HG02840 (cell line): ENCODE measurements around the gene EXOSC3.
"Not testable (repeated sequence)": the region's sequence is repeated elsewhere in the genome, so short reads cannot be mapped to it uniquely, and the experiment has no call there.

Source experiments
- ATAC-seq: cut with Tn5 transposase; IDR thresholded peaks from one replicate; pipeline ENCODE4 v1.9.1; 2021; ENCODE audit warnings: mild to moderate bottlenecking, moderate library complexity, moderate number of reproducible peaks; ENCODE audit not compliant: unreplicated experiment, low FRiP score

The EXOSC3 gene

GRCh38 chr9:37784616-37785483 is at the start of gene EXOSC3:
EXOSC3 (minus strand) TSS chr9:37785064; CDS start chr9:37785044, 20 bp downstream.
- ATAC-seq: peak; percentile 77

DNA sequence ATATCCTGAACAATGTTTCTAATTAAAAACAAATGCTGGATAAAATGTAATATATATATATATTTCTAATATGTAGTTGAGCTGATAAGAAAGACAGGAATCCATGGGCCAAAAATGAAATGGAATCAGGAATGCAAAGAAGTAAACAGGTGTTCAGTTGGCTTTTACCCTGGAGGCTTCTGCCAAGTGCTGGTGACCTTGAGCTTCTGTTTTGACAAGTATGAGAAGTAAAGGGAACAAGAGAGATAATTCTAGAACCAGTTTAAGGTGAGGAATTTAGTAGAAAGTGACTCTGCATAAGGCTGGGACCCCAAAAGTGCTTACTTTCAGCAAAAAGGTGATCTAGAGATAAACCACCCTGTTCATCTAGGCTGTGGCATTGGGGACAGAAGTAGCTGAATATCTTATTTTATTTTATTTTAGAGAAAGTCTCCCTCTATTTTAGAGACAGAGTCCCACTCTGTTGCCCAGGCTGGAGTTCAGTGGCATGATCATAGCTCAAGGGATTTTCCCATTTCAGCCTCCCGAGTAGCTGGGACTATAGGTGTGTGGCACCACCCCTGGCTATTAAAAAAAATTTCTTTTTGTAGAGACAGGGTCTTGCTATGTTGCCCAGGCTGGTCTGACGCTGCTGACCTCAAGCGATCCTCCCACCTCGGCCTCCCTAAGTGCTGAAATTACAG is 42.8 kb upstream of the EXOSC3 start:
- no peak for ATAC-seq

DNA sequence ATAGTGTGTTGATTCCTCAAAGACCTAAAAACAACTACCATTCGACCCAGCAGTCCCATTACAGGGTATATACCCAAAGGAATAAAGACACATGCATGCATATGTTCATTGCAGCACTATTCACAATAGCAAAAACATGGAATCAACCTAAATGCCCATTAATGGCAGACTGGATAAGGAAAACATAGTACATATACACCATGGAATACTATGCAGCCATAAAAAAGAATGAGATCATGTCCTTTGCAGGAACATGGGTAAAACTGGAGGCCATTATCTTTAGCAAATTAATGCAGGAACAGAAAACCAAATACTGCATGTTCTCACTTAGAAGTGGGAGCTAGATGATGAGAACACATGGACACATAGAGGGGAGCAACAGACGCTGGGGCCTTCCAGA is 40.3 kb upstream of the EXOSC3 start:
- not testable (repeated sequence) for ATAC-seq

- ATAC-seq: no peak
Measured at GRCh38 chr9:37820142-37820541, 35.3 kb upstream of the EXOSC3 start.

- ATAC-seq: no peak
Measured at GRCh38 chr9:37818849-37819248, 34.0 kb upstream of the EXOSC3 start.

GRCh38 chr9:37812773-37813379 is 28.0 kb upstream of the EXOSC3 start:
- no peak for ATAC-seq

DNA sequence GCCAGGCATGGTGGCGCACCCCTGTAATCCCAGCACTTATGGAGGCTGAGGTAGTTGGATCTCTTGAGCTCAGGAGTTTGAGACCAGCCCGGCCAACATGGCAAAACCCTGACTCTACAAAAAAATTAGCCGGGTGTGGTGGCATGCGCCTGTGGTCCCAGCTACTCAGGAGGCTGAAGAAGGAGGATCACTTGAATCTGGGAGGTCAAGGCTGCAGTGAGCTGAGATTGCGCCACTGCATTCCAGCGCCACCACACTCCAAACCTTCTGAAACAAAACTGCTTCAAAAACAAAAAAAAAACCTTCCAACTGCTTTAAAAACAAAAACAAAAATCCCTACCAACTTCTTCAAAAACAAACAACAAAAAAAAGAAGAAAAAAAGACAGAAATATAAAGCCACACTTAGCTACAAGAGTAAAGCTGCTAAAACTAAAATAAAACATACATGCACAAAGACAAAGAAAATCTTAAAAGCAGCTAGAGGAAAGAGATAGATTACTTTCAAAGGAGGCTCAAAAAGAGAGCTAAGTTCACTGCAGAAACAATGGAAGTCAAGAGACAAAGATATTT is 27.1 kb upstream of the EXOSC3 start:
- ATAC-seq: no peak

DNA sequence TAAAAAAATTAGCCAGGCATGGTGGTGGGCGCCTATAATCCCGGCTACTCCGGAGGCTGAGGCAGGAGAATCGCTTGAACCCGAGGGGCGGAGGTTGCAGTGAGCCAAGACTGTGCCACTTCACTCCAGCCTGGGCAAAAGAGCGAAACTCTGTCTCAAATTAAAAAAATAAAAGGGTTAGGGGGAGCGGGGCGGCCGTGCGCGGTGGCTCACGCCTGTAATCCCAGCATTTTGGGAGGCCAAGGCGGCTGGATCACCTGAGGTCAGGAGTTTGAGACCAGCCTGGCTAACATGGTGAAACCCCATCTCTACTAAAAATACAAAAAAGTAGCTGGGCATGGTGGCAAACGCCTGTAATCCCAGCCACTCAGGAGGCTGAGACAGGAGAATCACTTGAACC is 24.8 kb upstream of the EXOSC3 start:
- ATAC-seq: not testable (repeated sequence)

GRCh38 chr9:37806271-37806670 is 21.4 kb upstream of the EXOSC3 start:
- ATAC-seq: no peak

DNA sequence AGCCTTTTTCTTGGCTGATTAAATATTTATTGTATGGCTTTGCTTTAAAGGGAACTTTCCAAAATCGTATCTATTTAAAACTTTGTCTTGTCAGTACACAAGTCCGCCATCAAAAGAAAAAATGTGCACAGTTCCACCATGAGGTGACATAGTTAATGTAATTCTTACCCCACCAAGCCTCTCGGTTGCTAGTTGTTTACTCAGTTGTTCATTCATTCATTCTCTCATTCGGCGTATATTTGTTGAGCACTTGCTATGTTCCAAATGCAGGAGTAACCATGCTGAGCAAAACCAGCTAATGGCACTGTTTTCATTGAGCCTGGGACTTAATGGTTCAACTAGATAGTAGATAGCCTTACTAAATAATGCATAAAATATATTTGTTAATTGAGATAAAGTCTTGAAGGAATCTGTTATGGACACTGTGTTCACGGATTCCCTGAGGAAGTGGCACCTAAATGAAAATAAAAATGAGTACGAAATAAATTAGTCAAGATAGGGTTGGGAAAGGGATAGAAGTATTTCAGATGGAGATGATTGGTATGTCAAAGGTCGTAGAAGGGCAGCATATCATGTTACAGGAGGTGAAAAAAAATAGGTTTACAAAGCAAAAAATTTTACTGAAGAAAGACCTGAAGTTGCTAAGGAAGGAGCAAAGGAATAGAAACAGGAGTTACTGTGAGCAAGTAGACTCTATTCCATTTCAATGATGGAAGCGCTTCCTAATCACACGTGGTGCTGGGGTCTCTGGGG is 17.3 kb upstream of the EXOSC3 start:
- ATAC-seq: no peak

DNA sequence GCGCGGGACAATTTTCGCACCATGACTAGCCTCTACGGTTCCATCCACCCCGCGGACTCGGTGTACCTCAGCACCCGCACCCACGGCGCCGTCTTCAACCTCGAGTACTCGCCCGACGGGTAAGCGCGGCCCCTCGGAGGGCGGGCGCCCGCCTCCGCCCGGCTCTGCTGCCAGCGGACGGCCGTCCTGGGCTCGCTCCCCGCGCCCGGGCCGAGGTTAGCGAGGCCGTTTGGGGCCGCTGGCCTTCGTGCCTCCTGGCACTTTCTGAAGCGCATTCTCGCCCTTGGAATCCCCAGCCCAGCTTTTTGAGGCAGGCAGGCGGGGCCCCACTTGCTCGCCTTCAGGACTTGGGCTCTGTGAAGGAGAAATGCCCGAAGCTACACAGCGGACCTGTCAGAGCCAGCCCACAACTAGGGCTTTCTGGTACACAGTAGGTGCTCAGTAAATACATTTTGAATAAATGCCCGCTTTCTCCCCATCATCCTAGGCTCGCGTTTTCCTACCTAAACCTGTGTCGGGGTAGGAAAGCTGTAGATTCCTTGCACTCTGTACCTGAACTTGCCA is 16.5 kb upstream of the EXOSC3 start:
- peak; percentile 37 for ATAC-seq

DNA sequence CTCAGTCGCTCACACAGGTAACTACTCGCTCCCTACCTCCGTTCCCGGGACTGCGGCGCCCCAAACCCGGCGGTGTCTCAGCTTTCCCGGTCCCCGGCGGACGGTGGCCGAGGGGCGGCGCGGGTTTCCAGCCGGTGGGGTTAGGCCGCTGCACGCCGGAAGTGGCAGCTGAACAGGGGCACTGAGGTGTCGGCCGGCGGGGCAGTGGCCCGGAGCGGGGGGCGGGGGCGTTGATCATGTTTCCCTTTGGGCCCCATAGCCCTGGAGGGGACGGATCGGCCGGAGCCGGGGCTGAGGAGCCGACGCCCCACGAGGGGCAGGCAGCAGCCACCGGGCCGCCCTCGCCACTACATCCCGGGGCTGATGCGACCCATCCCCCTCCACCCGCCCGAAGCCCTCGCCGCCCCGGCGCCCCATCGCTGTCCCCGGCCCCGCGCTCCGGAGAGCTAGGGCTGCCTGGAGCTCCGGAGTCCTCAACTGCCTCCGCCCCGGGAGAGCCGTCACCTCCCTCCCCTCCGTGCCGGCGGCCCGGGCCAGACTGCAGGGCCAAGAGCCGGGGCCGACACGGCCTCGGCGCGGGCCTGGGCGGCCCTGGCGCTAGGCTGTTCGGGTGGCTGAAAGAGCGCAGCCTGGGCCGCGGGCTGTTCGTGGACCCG is 15.9 kb upstream of the EXOSC3 start, which contains the start of gene DCAF10:
Gene DCAF10, plus strand, starts transcription at position 167 of the 656 bp plus-strand sequence. Its CDS starts 70 bp downstream, at position 237.
- ATAC-seq: peak; percentile 76

GRCh38 chr9:37798677-37799076 is 13.8 kb upstream of the EXOSC3 start:
- ATAC-seq: no peak

- no peak for ATAC-seq
Measured at GRCh38 chr9:37796232-37796631, 11.4 kb upstream of the EXOSC3 start.

GRCh38 chr9:37792122-37792521 is 7.3 kb upstream of the EXOSC3 start:
- ATAC-seq: no peak

- ATAC-seq: no peak
Measured at GRCh38 chr9:37790096-37790495, 5.2 kb upstream of the EXOSC3 start.

GRCh38 chr9:37788332-37788731 is 3.5 kb upstream of the EXOSC3 start:
- ATAC-seq: no peak

GRCh38 chr9:37787059-37787458 is 2.2 kb upstream of the EXOSC3 start:
- no peak for ATAC-seq

DNA sequence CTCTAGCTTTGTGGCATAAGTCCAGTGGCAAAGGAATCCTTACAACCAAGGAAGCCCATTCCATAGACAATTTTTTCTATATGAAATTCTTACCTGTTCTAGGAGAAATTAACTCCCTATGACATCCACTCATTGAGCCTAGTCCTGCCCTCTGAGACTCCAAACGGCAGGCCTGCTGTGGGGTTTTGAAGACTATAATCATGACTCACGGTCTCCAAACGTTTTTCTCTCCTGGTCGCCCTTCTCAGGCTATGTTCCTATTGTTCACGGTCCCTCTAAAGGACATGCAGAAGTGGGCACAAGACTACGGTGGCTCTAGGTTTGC is 611 bp downstream of the EXOSC3 start:
- ATAC-seq: no peak
